BE2C (cell line): ENCODE data around the gene PGLYRP3.
"Not testable (repeated sequence)": the region's sequence is repeated elsewhere in the genome, so short reads cannot be mapped to it uniquely, and the experiment has no call there.

Experiments
- DNase-seq: peaks from one replicate; pipeline ENCODE4 v3.0.0-alpha.2; 2020
- H3K27me3 ChIP-seq: fragments of 250-450 bp; sonication (Bioruptor Pico); 2 replicates; pipeline ENCODE4 v1.5.1; 2020; ENCODE audit warnings: mild to moderate bottlenecking
- H3K36me3 ChIP-seq: fragments of 250-450 bp; sonication (Bioruptor Pico); 2 replicates; pipeline ENCODE4 v1.5.1; 2020; ENCODE audit warnings: mild to moderate bottlenecking
- H3K4me1 ChIP-seq: fragments of 250-450 bp; sonication (Bioruptor Pico); 2 replicates; pipeline ENCODE4 v1.5.1; 2020
- H3K4me3 ChIP-seq: 2 replicates; pipeline ENCODE4 v1.5.1; 2011; ENCODE audit warnings: low read depth, low read length
- H3K9me3 ChIP-seq: fragments of 250-450 bp; sonication (Bioruptor Pico); 2 replicates; pipeline ENCODE4 v1.5.1; 2020
- CTCF ChIP-seq: IDR thresholded peaks from 2 replicates; pipeline ENCODE4 v1.5.1; 2012; ENCODE audit warnings: mild to moderate bottlenecking, low read depth, low read length

PGLYRP3 gene

GRCh38 chr1:153339802-153340201, 27.1 kb upstream of the PGLYRP3 start:
- H3K36me3 ChIP-seq: no peaks in the 10 kb centered on the region
- no peaks in the 10 kb centered on the region for H3K9me3 ChIP-seq
- H3K4me3 ChIP-seq: no peak overlapping the region
- TF ChIP-seq CTCF: no peak
- no peak for DNase-seq
- H3K27me3 ChIP-seq: peaks cover 35% of the 10 kb centered on the region
- no peaks in the 10 kb centered on the region for H3K4me1 ChIP-seq

DNA sequence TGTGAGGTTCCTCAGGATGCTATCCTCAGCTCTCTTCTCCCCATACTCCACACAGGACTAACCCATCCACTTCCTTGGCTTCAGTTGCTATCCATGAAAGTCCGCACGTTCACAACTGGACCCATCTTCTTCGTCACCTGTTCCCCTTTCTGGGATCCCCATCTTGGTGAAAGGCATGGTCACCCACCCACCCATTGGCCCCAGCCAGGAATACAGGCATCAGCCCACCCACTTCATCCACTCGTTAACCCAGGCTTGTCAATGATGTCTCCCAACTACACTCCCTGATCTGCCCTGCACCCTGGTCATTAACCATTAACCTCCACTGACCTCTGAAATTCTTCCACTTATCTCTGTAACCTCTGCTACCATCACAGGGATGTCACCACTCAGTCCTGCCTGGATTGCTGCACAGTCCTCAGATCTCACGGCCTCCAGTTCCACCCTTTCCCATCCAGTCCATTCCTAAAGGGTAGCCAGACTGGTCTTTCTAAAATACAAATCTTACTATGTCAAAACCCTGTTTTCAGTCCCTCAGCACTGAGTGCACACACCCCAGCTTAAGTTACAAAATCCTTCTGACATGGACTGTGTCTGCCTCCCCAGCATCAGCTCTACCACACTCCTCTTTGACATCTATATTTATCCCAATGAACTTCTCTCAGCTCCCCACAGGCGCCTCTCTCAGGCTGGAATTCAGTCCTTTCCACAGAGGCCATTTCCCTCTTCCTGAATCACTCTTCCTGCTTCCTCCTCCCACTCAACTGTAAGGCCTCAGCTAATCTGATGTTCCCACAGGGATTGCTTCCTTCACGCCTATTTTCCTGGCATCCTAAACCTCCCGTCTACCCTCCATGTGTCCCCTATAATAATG, 25.5 kb upstream of the PGLYRP3 start:
- H3K4me3 ChIP-seq: no peak overlapping the region
- DNase-seq: no peak
- H3K36me3 ChIP-seq: no peaks in the 10 kb centered on the region
- TF ChIP-seq CTCF: no peak
- peaks cover 31% of the 10 kb centered on the region for H3K27me3 ChIP-seq
- no peaks in the 10 kb centered on the region for H3K9me3 ChIP-seq
- no peaks in the 10 kb centered on the region for H3K4me1 ChIP-seq

DNA sequence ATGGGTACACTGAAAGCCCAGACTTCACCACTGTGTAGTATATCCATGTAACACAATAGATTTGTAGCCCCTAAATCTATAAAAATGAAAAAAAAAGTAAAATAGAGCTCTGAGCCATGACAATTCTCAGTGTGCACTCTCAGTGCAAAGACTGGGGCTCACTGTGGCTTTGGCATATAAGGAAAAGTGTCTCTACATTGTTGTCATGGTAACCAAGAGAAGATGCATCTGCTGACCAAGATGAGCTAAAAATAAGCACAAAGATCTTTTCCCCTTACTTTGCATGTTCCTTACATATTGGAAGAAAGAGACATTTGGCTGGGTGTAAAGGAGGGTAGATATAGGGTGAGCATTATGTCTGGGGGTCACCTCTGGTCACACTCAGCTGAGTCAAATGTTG, 23.9 kb upstream of the PGLYRP3 start:
- no peak for DNase-seq
- peaks cover 22% of the 10 kb centered on the region for H3K27me3 ChIP-seq
- no peaks in the 10 kb centered on the region for H3K4me1 ChIP-seq
- H3K36me3 ChIP-seq: no peaks in the 10 kb centered on the region
- no peak overlapping the region for H3K4me3 ChIP-seq
- no peaks in the 10 kb centered on the region for H3K9me3 ChIP-seq
- TF ChIP-seq CTCF: no peak

GRCh38 chr1:153333902-153334301, 21.1 kb upstream of the PGLYRP3 start:
- Histone ChIP-seq H3K4me1 (no peaks in the 10 kb centered on the region), H3K9me3 (no peaks in the 10 kb centered on the region), H3K36me3 (no peaks in the 10 kb centered on the region), H3K27me3 (peaks cover 12% of the 10 kb centered on the region; the same call in 1 of the 2 replicates), H3K4me3 (no peak overlapping the region)
- no peak for TF ChIP-seq CTCF
- DNase-seq: no peak

DNA sequence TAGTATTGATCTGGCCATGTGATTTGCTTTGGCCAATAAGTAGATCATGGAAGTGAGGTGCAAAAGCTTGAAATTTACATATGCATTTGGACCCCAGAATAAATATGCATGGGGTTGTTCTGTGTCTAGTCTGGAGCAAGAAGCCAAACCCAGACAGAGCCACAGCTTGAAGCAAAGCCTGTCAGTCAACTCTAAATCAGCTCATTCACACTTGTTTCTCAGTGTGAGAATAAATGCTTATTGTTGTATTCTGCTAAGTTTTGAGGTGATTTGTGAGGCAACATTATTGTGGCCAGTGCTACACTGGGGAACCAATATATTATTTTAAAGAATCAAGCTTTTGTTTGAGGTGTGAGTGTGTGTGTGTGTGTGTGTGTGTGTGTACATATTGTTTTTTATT, 12.2 kb upstream of the PGLYRP3 start:
- Histone ChIP-seq H3K4me3 (no peak overlapping the region), H3K4me1 (no peaks in the 10 kb centered on the region), H3K27me3 (no peaks in the 10 kb centered on the region), H3K9me3 (no peaks in the 10 kb centered on the region; the same call in 1 of the 2 replicates), H3K36me3 (no peaks in the 10 kb centered on the region)
- DNase-seq: no peak
- no peak for TF ChIP-seq CTCF

- Histone ChIP-seq H3K36me3 (no peaks in the 10 kb centered on the region), H3K4me3 (no peak overlapping the region), H3K27me3 (no peaks in the 10 kb centered on the region), H3K9me3 (no peaks in the 10 kb centered on the region), H3K4me1 (no peaks in the 10 kb centered on the region)
- no peak for TF ChIP-seq CTCF
- no peak for DNase-seq
Observed at GRCh38 chr1:153322568-153322967, 9.8 kb upstream of the PGLYRP3 start.

DNA sequence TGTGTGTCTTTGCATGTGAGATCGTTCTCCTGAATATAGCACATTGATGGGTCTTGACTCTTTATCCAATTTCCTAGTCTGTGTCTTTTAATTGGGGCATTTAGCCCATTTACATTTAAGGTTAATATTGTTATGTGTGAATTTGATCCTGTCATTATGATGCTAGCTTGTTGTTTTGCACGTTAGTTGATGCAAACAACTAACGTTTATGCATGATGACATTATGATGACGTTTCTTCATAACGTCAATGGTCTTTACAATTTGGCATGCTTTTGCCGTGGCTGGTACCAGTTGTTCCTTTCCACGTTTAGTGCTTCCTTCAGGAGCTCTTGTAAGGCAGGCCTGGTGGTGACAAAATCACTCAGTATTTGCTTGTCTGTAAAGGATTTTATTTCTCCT, 5.4 kb upstream of the PGLYRP3 start:
- not testable (repeated sequence) for H3K9me3 ChIP-seq, DNase-seq, H3K4me3 ChIP-seq, H3K4me1 ChIP-seq, H3K27me3 ChIP-seq, H3K36me3 ChIP-seq

GRCh38 chr1:153316013-153316412, 3.3 kb upstream of the PGLYRP3 start:
- H3K4me1 ChIP-seq, H3K4me3 ChIP-seq, H3K9me3 ChIP-seq, H3K36me3 ChIP-seq, H3K27me3 ChIP-seq, DNase-seq: not testable (repeated sequence)

DNA sequence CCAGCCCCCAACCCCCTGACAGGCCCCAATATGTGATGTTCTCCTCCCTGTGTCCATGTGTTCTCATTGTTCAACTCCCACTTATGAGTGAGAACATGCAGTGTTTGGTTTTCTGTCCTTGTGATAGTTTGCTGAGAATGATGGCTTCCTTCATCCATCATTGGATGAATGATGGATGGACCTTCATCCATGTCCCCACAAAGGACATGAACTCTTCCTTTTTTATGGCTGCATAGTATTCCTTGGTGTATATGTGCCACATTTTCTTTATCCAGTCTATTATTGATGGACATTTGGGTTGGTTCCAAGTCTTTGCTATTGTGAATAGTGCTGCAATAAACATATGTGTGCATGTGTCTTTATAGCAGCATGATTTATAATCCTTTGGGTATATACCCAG, 1.6 kb upstream of the PGLYRP3 start:
- H3K9me3 ChIP-seq, DNase-seq, H3K27me3 ChIP-seq, H3K4me1 ChIP-seq, H3K36me3 ChIP-seq, H3K4me3 ChIP-seq: not testable (repeated sequence)
